NCI-H2171 (cell line): ENCODE data around the gene LRRC2.
"Not testable (repeated sequence)": the region's sequence is repeated elsewhere in the genome, so short reads cannot be mapped to it uniquely, and the experiment has no call there.

ENCODE experiments used
- DNase-seq: peaks from one replicate; lab custom pipeline; 2025; lab: John Stamatoyannopoulos, UW

The LRRC2 gene

DNA sequence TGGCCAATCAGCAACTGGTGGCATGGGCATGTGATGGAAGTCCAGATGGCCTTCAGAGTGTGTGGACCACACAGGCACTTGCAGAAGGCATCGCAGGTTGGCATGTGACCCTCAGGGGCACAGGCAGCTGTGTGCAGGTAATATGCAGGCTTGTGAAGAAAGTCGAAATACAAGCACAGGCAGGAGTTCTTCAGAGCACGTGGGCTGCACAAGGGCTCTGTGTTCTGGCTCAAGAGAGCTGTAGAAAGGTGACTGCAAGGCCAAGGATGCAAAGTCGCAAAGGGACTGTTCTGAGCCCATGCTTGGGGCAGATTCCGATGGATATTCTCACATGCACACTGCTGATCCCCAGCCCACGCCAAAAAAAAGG lies 8.3 kb downstream of the LRRC2 start:
- no peak for DNase-seq

DNA sequence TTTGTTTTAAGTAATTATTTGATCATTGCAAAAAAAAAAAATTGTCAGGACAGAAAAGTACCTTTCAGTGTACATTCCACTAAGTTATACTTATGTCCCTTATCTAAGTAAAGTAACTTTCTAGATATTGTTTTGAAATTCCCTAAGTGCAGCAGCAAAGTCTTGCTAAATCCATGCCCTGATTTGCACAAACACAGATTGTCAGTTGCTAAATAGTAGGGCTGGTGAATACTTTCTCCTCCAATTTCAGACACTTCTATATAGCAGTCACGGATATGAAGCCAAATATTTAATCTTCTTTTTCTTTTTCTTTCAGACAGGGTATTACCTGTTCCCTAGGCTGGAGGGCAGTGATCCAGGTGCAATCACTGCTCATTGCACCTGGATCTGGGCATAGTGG lies 12.9 kb downstream of the LRRC2 start:
- no peak for DNase-seq

DNA sequence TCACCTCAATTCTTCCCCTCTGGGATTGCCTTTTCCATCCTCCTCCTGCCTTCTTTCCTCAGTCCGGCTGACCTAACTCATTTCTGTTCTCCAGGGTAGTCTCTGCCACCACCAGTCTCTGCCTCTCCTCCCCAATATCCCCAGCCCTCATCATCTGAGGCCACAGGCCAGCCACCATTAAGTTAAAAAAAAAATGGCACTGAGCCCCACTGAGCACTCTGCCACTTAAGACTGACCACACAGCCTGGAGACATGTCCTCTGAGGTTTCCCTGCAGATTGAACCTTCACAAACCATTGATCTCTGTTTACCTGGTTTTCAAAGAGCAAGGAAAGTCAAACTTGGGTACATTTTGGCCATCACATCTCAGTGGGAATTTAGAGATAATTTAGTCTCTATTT lies 13.6 kb downstream of the LRRC2 start:
- DNase-seq, result no peak

DNA sequence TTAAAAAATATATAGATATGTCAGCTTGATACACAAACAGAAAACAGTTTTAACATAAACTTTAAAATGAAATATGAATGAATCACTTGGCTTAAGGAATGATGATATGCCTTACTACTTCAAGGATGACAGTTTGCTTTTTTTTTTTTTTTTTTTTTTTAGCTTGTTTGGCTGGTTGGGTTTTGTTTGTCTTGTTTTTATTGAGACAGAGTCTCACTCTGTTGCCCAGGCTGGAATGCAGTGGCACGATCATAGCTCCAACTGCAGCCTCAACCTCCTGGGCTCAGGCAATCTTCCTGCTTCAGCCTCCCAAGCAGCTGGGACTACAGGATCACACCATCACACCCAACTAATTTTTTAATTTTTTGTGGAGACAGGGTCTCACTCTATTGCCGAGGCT lies 14.5 kb downstream of the LRRC2 start:
- no peak for DNase-seq

DNA sequence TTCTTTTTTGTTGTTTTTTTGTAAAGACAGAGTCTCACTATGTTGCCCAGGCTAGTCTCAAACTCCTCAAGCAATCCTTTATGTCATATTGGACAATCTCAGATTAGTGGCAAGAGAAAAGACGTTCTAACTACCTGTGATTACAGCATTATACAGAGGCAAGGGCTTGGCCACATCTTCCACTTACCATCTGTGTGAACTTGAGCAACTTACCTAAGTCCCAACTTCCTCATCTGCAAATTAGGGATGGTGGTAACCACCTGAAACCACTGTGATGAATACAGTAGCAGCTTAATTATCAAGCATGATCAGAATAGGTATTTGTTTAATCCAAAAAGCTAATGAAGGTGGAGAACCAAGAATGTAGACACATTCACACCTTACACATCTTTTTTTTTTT lies 16.1 kb downstream of the LRRC2 start:
- DNase-seq, result no peak

DNA sequence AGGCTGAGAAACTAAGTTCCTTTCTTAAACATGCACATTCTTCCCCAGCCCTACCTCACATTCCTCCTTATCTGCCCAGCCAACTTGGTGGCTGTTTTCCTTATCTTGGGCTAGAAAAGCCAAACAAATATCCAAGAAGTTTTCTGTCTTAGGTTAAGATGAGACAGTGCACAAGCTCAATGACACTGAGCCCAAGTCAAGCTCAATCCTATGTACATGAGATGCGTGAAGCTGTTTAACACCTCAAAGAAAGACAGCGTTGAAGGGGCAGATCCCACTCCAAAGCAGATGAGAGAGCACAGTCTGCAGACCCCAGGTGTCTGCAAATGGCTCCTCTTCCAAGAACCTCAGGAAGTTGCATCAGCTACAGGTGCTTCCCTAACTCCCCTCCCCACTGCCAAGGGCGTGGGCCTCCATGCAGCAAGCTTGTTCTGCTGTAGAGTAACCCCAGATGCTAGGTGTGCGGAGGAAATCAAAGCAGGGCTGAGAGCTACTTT lies 16.6 kb downstream of the LRRC2 start:
- no peak for DNase-seq

DNA sequence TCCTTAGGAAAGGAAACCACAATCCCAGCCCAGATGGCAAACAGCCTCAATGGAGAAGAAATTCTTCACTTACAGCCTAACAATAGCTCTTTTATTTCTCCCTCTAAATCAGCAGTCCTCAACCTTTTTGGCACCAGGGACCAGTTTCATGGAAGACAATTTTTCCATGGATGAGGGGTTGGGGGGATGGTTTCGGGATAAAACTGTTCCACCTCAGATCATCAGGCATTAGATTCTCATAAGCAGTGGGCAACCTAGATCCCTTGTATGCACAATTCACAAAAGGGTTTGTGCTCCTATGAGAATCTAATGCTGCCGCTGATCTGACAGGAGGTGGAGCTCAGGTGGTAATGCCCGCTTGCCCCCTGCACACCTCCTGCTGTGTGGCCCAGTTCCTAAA lies 17.5 kb downstream of the LRRC2 start:
- DNase-seq, result not testable (repeated sequence)

DNA sequence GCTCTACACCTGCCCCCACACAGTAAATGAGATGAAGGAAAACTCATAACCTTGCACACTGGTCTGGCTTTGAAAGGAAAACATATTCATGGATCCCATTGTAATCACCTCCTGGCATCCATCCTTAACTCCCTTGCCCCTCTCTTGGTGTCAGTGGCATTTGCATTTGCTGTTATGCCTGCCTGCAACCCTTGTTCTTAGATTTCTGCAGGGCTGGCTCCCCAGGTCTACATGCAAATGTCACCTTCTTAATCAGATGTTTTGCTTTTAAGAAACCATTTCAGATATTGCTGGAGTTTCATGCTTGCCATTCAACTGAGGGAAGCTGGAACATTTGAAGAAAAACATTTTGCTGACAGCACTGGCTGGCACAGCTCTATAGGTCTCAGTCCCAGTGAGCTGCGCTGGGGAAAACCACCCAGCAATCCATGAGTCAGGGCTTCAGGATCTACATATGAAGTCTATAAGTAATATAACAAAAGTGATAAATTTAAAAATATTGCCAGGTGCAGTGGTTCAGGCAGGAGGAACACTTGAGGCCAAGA lies 19.1 kb downstream of the LRRC2 start:
- no peak for DNase-seq

DNA sequence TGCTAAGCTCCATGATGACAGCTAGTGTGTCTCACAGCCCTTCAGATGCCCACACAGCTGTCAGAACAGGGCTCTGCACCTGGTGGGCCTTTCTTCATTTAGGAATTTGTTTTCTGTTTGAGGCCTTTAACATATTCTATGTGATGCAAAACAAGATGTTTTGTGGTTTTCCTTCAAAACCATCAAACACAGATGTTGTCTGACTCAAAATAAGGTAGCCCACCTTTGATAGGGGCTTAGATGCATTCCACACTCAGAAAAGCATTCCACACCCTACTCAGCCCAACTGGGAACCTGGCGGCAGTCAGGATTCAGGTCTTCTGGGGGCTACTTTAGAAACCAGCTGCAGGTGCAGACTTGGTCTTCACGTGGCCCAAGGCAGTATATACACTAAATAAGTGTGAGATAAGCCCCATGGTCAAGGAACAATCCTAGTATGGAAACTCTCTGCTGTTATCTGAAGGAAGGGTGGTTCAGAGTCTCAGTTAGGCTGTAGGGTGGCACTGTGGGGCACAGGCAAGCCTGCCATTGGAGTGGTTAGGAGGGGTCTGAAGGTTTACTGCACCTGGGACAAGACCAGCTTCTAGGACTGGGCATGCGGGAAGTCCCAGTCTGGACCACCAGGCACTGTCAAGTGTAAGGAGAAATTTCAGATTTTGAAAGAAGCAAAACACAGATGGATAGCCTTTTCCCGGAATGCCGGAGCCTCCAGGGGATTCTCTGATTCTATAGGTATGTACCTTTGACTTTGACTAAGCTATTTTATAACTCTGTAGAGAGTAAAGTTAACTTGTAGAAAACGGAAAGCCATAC lies 20.1 kb downstream of the LRRC2 start:
- no peak for DNase-seq

DNA sequence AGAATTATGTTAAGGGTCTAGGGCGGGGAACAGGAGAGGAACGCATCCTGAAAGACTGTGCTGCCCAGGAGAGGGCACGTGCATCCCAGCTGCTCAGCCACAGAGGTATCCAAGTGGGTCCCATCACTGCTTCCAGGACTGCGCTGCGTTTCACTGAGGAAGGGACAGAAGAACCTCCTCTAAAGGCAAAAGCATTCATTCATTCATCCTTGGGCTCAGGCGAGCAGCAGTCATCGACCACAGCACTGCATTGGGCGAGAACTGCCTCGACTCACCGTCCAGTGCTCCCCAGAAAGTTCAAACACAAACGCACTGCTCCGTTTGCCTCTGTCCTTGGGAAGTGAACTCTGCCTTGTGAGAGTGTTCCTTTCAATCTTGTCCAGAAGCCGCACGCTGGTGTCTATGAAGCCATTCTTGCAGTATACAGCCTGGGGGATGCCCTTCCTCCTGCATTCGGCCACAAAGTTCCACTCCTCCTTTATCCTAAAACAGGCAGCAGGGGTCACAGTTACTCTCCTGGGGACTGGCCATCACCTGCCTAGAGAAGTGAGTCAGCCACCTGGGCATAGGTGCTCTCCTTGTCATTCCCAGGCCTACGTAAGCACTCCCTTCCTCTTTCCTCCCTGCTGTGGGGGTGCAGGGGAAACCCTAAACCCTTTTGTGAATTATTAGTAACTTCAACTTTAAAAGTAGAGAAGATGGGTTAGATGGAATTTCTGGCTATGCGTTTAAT lies 21.2 kb downstream of the LRRC2 start:
- DNase-seq, result no peak

DNA sequence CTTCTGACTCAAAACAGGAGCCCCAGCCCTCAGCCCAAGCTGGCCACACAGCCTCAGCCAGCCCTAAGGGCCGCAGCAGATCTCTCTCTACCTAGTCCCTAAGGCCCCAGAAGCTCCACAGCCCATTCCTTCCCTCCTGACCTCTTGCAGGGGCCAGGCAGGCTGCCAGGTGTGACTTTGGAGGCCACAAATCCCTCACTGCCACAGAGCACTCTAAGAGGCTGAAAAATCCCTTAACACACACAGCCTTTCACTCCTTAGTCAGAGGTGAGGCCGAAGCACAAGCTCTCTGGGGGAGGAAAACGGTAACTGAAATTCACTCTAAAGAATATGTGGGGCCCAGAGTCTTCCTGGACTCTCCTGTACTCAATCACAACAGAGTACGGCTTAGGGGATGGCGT lies 23.3 kb downstream of the LRRC2 start:
- DNase-seq, result no peak

DNA sequence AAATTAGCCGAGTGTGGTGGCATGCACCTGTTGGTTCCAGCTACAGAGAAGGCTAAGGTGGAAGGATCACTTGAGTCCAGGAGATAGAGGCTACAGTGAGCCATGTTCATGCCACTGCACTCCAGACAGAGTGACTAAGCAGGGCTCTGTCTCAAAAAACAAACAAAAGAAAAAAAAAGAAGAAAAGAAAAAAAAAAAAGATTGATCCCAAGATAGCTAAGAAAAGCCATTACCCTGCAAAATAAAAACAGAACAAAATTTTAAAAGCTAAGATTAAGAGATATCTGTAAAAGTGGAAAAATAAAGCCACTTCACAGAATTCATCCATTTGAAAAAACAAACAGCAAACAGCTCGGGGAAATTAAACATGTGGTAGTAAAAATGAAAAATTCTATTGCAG lies 23.8 kb downstream of the LRRC2 start:
- no peak for DNase-seq

DNA sequence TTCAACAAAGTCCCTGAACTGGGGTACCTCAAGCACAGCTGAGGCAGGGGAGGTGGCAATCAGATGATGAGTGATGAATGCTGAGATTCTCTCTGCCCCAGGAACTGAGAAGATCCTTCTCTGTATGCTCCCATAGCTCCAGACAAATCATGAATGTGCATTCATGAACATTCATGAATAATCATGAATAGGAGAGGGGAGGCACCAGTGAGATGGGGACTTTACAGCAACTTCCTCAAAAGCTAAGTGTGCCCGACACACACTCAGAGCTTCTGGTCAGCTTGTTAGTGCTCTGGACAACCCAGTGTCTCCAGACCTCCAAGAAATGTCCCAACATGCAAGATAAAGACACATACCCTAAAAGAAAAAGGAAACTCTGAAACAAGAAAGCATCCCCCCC lies 24.3 kb downstream of the LRRC2 start:
- no peak for DNase-seq

DNA sequence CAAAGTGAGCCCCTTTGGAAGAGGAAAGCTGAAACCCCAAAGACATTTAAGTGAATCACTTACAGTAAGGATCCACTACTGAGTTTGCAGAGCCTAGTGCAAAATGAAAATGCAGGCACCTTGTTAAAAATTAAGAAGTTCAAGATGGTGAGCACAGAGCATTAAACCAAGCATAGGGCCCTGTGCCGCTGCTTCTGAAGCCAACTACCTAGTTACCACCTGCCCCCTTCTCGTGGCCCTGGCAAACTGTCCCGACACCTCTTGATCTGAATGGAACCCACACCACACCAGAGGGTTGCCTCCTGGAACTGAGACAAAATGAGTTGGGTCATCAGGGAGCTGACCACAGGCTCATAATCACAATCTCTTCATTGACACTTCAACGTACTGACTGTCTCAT lies 25.6 kb downstream of the LRRC2 start:
- DNase-seq, result no peak

DNA sequence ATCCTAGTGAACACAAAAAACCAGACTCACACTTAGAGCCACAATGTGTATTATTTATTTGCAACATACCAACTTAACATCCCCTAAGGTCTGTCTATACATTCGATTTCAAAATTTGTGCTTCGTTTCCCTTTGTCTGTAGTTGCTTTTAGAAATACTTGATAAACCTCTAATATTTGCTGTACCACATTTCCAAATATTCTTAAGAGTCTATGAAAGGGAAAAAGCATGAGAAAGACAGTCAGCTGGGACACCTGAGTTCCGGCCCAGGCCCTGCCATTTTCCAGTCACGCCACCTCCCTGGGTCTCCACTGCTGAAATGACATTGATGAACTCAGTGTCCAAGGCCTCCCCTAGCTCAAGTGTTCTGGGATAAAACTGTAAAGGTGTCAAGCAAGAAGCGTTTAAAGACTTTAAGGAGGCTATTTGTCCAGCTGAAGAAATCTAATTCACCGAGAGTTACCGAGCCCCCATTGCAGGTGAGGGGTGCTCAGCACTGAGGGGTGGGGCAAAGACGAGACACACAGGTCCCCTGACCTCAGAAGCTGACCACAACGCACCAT lies 26.6 kb downstream of the LRRC2 start:
- DNase-seq, result no peak

DNA sequence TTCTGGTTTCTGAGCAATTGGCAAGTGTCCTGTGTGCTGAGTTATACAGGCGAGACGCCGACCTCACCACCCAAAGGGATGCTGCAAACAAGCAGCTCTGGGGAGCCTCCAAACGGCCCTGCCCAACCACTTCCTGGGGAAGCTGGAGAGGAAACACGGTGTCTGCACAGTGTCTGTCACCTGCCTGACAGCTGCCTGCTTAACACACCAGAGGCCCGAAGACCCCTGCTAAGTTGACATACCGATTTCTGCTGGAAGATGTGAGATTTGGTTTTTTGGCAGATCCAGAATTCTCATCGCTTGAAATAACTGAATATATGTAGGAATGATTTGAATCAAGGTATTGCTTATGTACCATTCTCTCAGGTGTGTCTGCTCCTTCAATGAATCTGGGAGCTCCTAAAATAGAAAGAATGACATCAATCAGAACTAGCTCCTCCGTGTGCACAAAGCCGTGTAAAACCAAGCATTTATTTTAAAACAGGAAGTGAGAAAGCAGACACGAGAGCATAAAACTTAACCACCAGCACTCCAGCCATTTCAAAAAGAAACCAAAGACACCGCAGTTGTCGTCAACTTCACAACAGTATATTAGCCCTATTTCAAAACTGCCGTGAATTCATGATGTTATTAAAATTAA lies 27.2 kb downstream of the LRRC2 start:
- no peak for DNase-seq

DNA sequence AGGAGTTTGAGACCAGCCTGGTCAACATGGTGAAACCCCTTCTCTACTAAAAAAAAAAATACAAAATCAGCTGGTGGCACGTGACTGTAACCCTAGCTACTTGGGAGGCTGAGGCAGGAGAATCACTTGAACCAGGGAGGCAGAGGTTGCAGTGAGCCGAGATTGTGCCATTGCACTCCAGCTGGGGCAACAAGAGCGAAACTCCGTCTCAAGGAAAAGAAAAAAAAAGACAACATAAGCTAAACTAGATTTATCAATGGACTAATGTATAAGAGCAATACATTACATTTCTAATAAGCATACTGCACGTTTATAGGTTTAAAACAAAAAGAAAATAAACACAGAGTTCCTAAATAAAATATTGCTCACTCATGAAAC lies 27.7 kb downstream of the LRRC2 start:
- not testable (repeated sequence) for DNase-seq

DNA sequence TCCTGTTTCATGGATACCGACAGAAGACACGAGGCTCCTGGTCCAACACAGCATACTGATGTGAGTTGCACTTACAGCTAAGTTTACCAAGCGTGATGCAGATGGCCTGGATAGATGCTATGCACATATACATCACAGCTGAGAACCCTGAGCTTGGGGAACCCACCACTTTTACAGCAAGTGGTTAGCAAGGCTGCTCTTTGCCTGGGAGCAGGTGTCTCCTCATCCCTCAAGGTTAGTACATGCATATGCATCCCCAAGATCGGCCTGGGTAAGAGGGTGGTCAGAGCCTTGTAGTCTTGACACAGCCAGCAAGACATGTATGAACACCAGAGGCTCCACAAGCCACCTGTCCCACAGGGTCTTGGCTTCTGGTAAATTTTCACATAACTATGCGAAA lies 28.3 kb downstream of the LRRC2 start:
- no peak for DNase-seq

DNA sequence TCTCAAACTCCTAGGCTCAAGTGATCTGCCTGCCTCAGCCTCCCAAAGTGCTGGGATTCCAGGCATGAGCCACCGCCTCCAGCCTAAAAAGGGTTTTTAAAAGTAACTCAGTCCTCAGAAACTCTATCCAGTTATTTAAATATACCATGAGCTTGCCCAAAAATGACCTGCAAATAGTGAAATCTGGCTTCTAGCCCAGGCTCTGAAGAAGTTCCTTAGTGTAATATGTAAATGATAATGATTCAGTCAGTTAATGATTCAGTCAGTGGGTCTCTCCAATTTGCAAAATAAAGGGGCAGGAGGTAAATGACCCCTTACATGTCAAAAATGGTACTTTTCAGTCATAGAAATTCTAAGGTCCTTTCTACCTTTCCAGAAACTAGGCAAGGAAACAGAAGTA lies 28.8 kb downstream of the LRRC2 start:
- DNase-seq, result no peak

DNA sequence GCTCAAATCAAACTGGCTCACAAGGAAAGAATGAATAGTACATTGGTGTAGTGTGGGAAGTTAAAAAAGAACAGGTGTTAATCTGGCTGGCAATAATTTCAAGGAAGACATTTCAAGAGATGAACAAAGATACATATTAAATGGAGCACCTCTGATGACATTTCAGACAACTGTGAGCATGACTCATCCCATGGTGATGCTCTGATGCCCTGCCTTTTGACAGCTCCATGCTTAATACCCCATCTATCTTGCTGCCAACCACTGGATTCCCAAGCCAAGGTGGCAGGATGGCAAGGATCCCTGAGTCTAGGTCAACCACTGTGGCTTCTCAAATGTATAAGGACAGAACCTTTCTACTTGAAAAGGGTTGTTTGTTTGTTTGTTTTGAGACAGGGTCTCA lies 29.3 kb downstream of the LRRC2 start:
- DNase-seq, result no peak

DNA sequence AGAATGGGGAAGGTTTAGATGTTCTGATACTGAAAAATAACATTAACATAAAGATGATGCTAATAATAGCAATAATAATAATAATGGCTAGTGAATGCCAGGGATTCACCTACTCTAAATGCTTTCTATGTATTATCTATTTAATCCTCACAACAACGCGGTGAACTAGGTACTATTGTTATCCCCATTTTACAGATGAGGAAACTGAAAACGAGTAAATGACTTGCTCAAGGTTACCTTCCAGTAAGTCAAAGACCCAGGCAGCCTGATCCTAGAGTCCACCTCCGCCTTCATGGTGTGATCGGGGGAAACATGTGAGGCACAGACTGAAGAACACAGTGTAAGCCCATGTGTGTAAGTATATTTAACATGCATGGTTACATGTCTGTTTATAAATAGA lies 30.4 kb downstream of the LRRC2 start:
- no peak for DNase-seq

DNA sequence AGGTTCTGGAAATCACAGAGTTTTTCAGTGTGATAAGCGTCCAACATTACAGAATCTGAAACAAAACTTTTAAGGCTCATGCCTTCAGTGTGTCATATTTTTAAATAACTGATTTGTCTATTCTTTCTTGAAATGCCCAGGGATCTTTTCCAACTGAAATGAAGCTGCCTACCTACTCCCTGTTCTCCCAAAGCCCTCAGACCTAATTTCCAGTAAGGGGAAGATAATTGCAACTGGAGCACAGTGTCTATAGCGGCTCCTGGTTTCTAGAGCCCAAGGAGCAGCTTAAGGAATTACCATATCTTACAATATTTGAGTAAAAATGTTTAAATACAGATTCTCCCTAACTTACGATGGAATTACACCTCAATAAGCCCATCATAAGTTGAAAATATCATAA lies 33.0 kb downstream of the LRRC2 start:
- no peak for DNase-seq

DNA sequence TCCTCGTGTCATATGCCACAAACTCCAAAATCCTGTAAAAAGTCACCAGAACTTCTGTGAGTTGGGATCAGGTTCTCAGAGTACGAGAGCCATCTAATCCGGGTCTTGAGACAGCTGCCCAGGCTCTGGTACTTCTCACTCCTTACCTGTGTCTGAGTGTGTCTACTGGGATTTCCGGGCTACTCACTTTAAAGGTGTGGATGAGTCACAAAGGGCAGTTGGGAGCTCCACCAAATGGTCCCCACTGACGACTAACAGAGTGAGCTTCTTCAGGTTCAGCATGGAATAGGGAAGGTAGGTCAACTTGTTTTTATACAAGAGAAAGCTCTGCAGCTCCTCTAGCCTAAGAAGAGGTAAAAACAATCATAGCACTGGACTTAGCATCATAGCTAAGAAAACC lies 38.9 kb downstream of the LRRC2 start:
- DNase-seq, result no peak
